Mammary epithelial cell (primary cell): ENCODE measurements around the gene RBMS3.

Source experiments
- EZH2 ChIP-seq: IDR thresholded peaks from 2 replicates; pipeline ENCODE4 v1.6.1; 2012; ENCODE audit warnings: low read length, inconsistent platforms, borderline replicate concordance
- TF ChIP-seq, protein P1 (sequence below), 2 donors: IDR thresholded peaks in 1 of 2; conservative IDR thresholded peaks in 1 of 2; 2 replicates each; pipeline ENCODE4 v1.5.1; 2011 to 2012; ENCODE audit warnings: inconsistent platforms in 2 of 2, low read length in 2 of 2, mild to moderate bottlenecking in 2 of 2, control low read depth in 1 of 2, low read depth in 1 of 2; ENCODE audit not compliant: insufficient read depth in 1 of 2; ENCODE audit errors: extremely low read depth in 1 of 2

- TF ChIP-seq, protein P1, sequence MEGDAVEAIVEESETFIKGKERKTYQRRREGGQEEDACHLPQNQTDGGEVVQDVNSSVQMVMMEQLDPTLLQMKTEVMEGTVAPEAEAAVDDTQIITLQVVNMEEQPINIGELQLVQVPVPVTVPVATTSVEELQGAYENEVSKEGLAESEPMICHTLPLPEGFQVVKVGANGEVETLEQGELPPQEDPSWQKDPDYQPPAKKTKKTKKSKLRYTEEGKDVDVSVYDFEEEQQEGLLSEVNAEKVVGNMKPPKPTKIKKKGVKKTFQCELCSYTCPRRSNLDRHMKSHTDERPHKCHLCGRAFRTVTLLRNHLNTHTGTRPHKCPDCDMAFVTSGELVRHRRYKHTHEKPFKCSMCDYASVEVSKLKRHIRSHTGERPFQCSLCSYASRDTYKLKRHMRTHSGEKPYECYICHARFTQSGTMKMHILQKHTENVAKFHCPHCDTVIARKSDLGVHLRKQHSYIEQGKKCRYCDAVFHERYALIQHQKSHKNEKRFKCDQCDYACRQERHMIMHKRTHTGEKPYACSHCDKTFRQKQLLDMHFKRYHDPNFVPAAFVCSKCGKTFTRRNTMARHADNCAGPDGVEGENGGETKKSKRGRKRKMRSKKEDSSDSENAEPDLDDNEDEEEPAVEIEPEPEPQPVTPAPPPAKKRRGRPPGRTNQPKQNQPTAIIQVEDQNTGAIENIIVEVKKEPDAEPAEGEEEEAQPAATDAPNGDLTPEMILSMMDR (conservative IDR thresholded peaks at IDR 0.05 in 1 of 2, IDR thresholded peaks at IDR 0.05 in 1 of 2; ENCODE audit: extremely low read depth in 1 of 2, insufficient read depth in 1 of 2, low read depth in 1 of 2, low read length in 2 of 2) = no peak
- TF ChIP-seq EZH2 = no peak
These were observed 743.6 kb downstream of the RBMS3 start for GRCh38 chr3:30024466-30024865.
